Thoracic aorta (tissue), 2 donors: ENCODE results near the gene IP6K3. TPM values are rescaled to one million over a fixed set of nuclear protein-coding genes. Genes with fewer than 3 reads are reported as not detected.

Experiments used
- ATAC-seq: fragments of 150-250 bp; one replicate; pipeline ENCODE4 v1.8.0; 2017; ENCODE audit warnings: low read depth; ENCODE audit not compliant: insufficient number of reproducible peaks, low FRiP score
- DNase-seq: peaks from one replicate; pipeline ENCODE4 v3.0.0-alpha.2; 2020; ENCODE audit warnings: low spot score
- H3K27ac ChIP-seq, 2 donors: fragments of 200-600 bp; sonication (generic); 1 replicate in 1 of 2; 2 replicates in 1 of 2; pipeline ENCODE4 v1.5.1; 2016; ENCODE audit warnings: mild to moderate bottlenecking in 2 of 2, moderate library complexity in 2 of 2
- H3K27me3 ChIP-seq: fragments of 200-600 bp; sonication (generic); replicated peaks from 2 replicates; pipeline ENCODE4 v1.6.0; 2016; ENCODE audit warnings: mild to moderate bottlenecking; ENCODE audit not compliant: insufficient read depth
- H3K36me3 ChIP-seq: fragments of 200-600 bp; sonication (generic); one replicate; pipeline ENCODE4 v1.5.1; 2016
- H3K4me1 ChIP-seq, 2 donors: fragments of 200-600 bp; sonication (generic); 1 replicate in 1 of 2; 2 replicates in 1 of 2; pipeline versions ENCODE4 v1.5.1 to v1.6.0; 2016; ENCODE audit warnings: low read depth in 2 of 2, mild to moderate bottlenecking in 1 of 2; ENCODE audit not compliant: control insufficient read depth in 1 of 2
- H3K4me3 ChIP-seq: fragments of 200-600 bp; sonication (generic); 2 replicates; pipeline ENCODE4 v1.5.1; 2016; ENCODE audit warnings: mild to moderate bottlenecking
- H3K9me3 ChIP-seq: fragments of 200-600 bp; sonication (generic); 2 replicates; pipeline ENCODE4 v1.5.1; 2016
- CTCF ChIP-seq: fragments of 200-600 bp; sonication (generic); IDR thresholded peaks from one replicate; pipeline ENCODE4 v1.5.1; 2019; ENCODE audit warnings: antibody characterized with exemption
- total RNA-seq, 2 donors: library from RNA; depleted of rRNA; stranded (reverse); fragments of >200 nt; gene quantifications; one replicate each; pipeline versions ENCODE4 v1.1.0 to v1.2.3, GENCODE V29; 2016

Gene IP6K3
- total RNA-seq, 2 donors from 2014 or later = 0.27 to 0.56 TPM

GRCh38 chr6:33730611-33731010 lies 16.1 kb downstream of the IP6K3 start:
- Histone ChIP-seq H3K9me3 (no peaks in the 10 kb centered on the region), H3K27me3 (no peaks in the 10 kb centered on the region), H3K4me3 (no peak overlapping the region), H3K4me1 (no peaks in the 10 kb centered on the region), H3K27ac (no peak overlapping the region), H3K36me3 (no peaks in the 10 kb centered on the region)
- DNase-seq = no peak
- no peak for TF ChIP-seq CTCF
- no peak for ATAC-seq

GRCh38 chr6:33729059-33729458 lies 17.6 kb downstream of the IP6K3 start:
- H3K9me3 ChIP-seq = no peaks in the 10 kb centered on the region
- TF ChIP-seq CTCF = no peak
- ATAC-seq (no peak), DNase-seq (no peak)
- no peak overlapping the region for H3K27ac ChIP-seq
- H3K4me1 ChIP-seq = no peaks in the 10 kb centered on the region
- H3K4me3 ChIP-seq = no peak overlapping the region
- H3K27me3 ChIP-seq = no peaks in the 10 kb centered on the region
- H3K36me3 ChIP-seq = no peaks in the 10 kb centered on the region

- no peak overlapping the region for H3K27ac ChIP-seq
Measured at GRCh38 chr6:33728438-33728837, 18.3 kb downstream of the IP6K3 start.

GRCh38 chr6:33727932-33728331 lies 18.8 kb downstream of the IP6K3 start:
- Histone ChIP-seq H3K4me3 (no peak overlapping the region), H3K9me3 (no peaks in the 10 kb centered on the region), H3K4me1 (no peaks in the 10 kb centered on the region), H3K36me3 (no peaks in the 10 kb centered on the region), H3K27ac (no peak overlapping the region), H3K27me3 (no peaks in the 10 kb centered on the region)
- TF ChIP-seq CTCF = no peak
- ATAC-seq = no peak
- no peak for DNase-seq

More at GRCh38 chr6:33728438-33728837, 18.3 kb downstream of the IP6K3 start:
- H3K4me3 ChIP-seq = no peak overlapping the region
- no peak for TF ChIP-seq CTCF
- DNase-seq (no peak), ATAC-seq (no peak)
- H3K9me3 ChIP-seq = no peaks in the 10 kb centered on the region
- H3K4me1 ChIP-seq = no peaks in the 10 kb centered on the region
- no peaks in the 10 kb centered on the region for H3K27me3 ChIP-seq
- no peaks in the 10 kb centered on the region for H3K36me3 ChIP-seq

GRCh38 chr6:33727126-33727525 lies 19.6 kb downstream of the IP6K3 start:
- no peak overlapping the region for H3K27ac ChIP-seq
- ATAC-seq (no peak), DNase-seq (no peak)
- H3K4me1 ChIP-seq = no peaks in the 10 kb centered on the region
- no peak overlapping the region for H3K4me3 ChIP-seq
- no peaks in the 10 kb centered on the region for H3K9me3 ChIP-seq
- no peaks in the 10 kb centered on the region for H3K27me3 ChIP-seq
- H3K36me3 ChIP-seq = no peaks in the 10 kb centered on the region
- TF ChIP-seq CTCF = no peak
